HEK293 (cell line): Measurements from ENCODE around the gene KCNK4.

ENCODE experiments used
- CTCF ChIA-PET: fragments of 350-600 bp; formaldehyde crosslinking; extraction: SDS; loops from one replicate; lab custom pipeline; 2021; ENCODE audit warnings: antibody characterized with exemption; lab: Yijun Ruan, JAX
- POLR2A ChIA-PET: fragments of 300-600 bp; formaldehyde crosslinking; extraction: SDS; loops from one replicate; lab custom pipeline; 2020; ENCODE audit warnings: antibody characterized with exemption, inconsistent platforms; lab: Yijun Ruan, JAX
- H3K27ac ChIP-seq: fragments of 200-500 bp; sonication (Bioruptor generic); 2 replicates; pipeline ENCODE4 v1.5.1; 2014; ENCODE audit warnings: low read depth, low read length, control low read depth, inconsistent platforms; ENCODE audit errors: extremely low read depth
- H3K36me3 ChIP-seq, 2 experiments: fragments of 200-500 bp in 1 of 2; sonication (Bioruptor generic) in 1 of 2; 1 replicate in 1 of 2; 2 replicates in 1 of 2; pipeline ENCODE4 v1.5.1; 2014 to 2017; ENCODE audit warnings: inconsistent platforms in 2 of 2, low read length in 2 of 2; ENCODE audit not compliant: control insufficient read depth in 2 of 2, insufficient read depth in 1 of 2
- H3K4me1 ChIP-seq: fragments of 200-500 bp; sonication (Bioruptor generic); 2 replicates; pipeline ENCODE4 v1.5.1; 2014; ENCODE audit warnings: mild to moderate bottlenecking, low read length, inconsistent platforms; ENCODE audit not compliant: control insufficient read depth, insufficient read depth
- H3K4me3 ChIP-seq: 2 replicates; pipeline ENCODE4 v1.5.1; 2011; ENCODE audit warnings: low read depth, mild to moderate bottlenecking, control low read depth, low read length, moderate library complexity
- H3K9me3 ChIP-seq: fragments of 200-500 bp; sonication (Bioruptor generic); 2 replicates; pipeline ENCODE4 v1.5.1; 2014; ENCODE audit warnings: low read depth, low read length, inconsistent platforms; ENCODE audit not compliant: control insufficient read depth, insufficient read depth
- BCL11B ChIP-seq: fragments of 450-650 bp; formaldehyde crosslinking; IDR thresholded peaks from 2 replicates; pipeline ENCODE4 v1.5.1; 2016; ENCODE audit warnings: low read depth, missing biosample characterization, missing genetic modification characterization
- HOXA7 ChIP-seq: sonication (generic); formaldehyde crosslinking; IDR thresholded peaks from 2 replicates; pipeline ENCODE4 v1.8.1; 2022; ENCODE audit warnings: missing genetic modification reagents, borderline replicate concordance
- KLF1 ChIP-seq: fragments of 450-650 bp; formaldehyde crosslinking; IDR thresholded peaks from 2 replicates; pipeline ENCODE4 v1.5.1; 2016; ENCODE audit warnings: missing biosample characterization, missing genetic modification characterization
- KLF10 ChIP-seq: fragments of 450-650 bp; IDR thresholded peaks from 2 replicates; pipeline ENCODE4 v1.5.1; 2018; ENCODE audit warnings: missing biosample characterization, mild to moderate bottlenecking, missing genetic modification characterization
- SP3 ChIP-seq: fragments of 450-650 bp; formaldehyde crosslinking; IDR thresholded peaks from 2 replicates; pipeline ENCODE4 v1.5.1; 2016; ENCODE audit warnings: missing biosample characterization, missing genetic modification characterization
- WT1 ChIP-seq: fragments of 450-650 bp; formaldehyde crosslinking; IDR thresholded peaks from 2 replicates; pipeline ENCODE4 v1.5.1; 2016; ENCODE audit warnings: missing biosample characterization, missing genetic modification characterization
- ZBTB17 ChIP-seq: fragments of 450-650 bp; formaldehyde crosslinking; IDR thresholded peaks from 2 replicates; pipeline ENCODE4 v1.5.1; 2016; ENCODE audit warnings: missing biosample characterization, missing genetic modification characterization
- ZEB2 ChIP-seq: fragments of 450-650 bp; formaldehyde crosslinking; IDR thresholded peaks from 2 replicates; pipeline ENCODE4 v1.5.1; 2016; ENCODE audit warnings: missing biosample characterization, missing genetic modification characterization
- ZNF223 ChIP-seq: fragments of 450-650 bp; formaldehyde crosslinking; IDR thresholded peaks from 2 replicates; pipeline ENCODE4 v1.5.1; 2016; ENCODE audit warnings: missing biosample characterization, missing genetic modification characterization
- ZNF391 ChIP-seq: fragments of 450-650 bp; formaldehyde crosslinking; IDR thresholded peaks from 2 replicates; pipeline ENCODE4 v1.5.1; 2016; ENCODE audit warnings: low read depth, missing biosample characterization, missing genetic modification characterization, borderline replicate concordance
- ZNF423 ChIP-seq: fragments of 450-650 bp; formaldehyde crosslinking; IDR thresholded peaks from 2 replicates; pipeline ENCODE4 v1.5.1; 2016; ENCODE audit warnings: missing biosample characterization, missing genetic modification characterization
- ZNF48 ChIP-seq: fragments of 450-650 bp; formaldehyde crosslinking; IDR thresholded peaks from 2 replicates; pipeline ENCODE4 v1.5.1; 2016; ENCODE audit warnings: missing biosample characterization, missing genetic modification characterization
- ZNF501 ChIP-seq: fragments of 450-650 bp; formaldehyde crosslinking; IDR thresholded peaks from 2 replicates; pipeline ENCODE4 v1.5.1; 2016; ENCODE audit warnings: missing biosample characterization, missing genetic modification characterization
- ZNF521 ChIP-seq: fragments of 450-650 bp; formaldehyde crosslinking; IDR thresholded peaks from 2 replicates; pipeline ENCODE4 v1.5.1; 2017; ENCODE audit warnings: missing biosample characterization, mild to moderate bottlenecking, missing genetic modification characterization
- ZNF548 ChIP-seq: fragments of 450-650 bp; formaldehyde crosslinking; IDR thresholded peaks from 2 replicates; pipeline ENCODE4 v1.5.1; 2016; ENCODE audit warnings: missing biosample characterization, missing genetic modification characterization
- ZNF791 ChIP-seq: fragments of 450-650 bp; formaldehyde crosslinking; IDR thresholded peaks from 2 replicates; pipeline ENCODE4 v1.5.1; 2016; ENCODE audit warnings: missing biosample characterization, missing genetic modification characterization
- ZSCAN16 ChIP-seq: fragments of 450-650 bp; formaldehyde crosslinking; IDR thresholded peaks from 2 replicates; pipeline ENCODE4 v1.5.1; 2016; ENCODE audit warnings: missing biosample characterization, missing genetic modification characterization
- ZSCAN30 ChIP-seq: fragments of 450-650 bp; IDR thresholded peaks from 2 replicates; pipeline ENCODE4 v1.5.1; 2018; ENCODE audit warnings: missing biosample characterization, mild to moderate bottlenecking, missing genetic modification characterization, moderate library complexity
- TF ChIP-seq, protein P1 (sequence below): fragments of 450-650 bp; formaldehyde crosslinking; IDR thresholded peaks from 2 replicates; pipeline ENCODE4 v1.5.1; 2016; ENCODE audit warnings: missing biosample characterization, missing genetic modification characterization, borderline replicate concordance
- TF ChIP-seq, protein P2 (sequence below): fragments of 450-650 bp; formaldehyde crosslinking; IDR thresholded peaks from 2 replicates; pipeline ENCODE4 v1.5.1; 2016; ENCODE audit warnings: missing biosample characterization, missing genetic modification characterization
- TF ChIP-seq, protein P3 (sequence below): fragments of 450-650 bp; formaldehyde crosslinking; IDR thresholded peaks from 2 replicates; pipeline ENCODE4 v1.5.0; 2017; ENCODE audit warnings: missing biosample characterization, missing genetic modification characterization, borderline replicate concordance

Gene KCNK4

DNA sequence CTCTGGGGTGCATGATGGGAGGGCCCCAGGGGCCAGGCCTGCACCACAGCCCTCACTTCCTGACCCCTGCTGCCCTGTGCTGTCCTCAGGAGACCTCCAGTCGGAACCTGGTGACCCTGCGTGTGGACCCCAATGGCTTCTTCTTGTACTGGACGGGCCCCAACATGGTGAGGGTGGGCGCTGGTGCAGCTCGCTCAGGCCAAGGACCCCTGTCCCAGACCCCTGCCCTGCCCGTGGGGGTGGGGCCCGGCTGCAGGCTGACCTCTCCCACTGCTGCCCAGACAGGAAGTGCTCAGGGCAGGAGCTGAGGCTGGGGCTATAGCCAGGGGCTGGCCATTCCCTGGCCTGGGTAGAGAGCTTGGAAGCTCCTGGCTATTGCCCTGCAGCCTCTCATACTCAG lies 36.8 kb upstream of the KCNK4 start:
- no peak overlapping the region for H3K27ac ChIP-seq
- no peaks in the 10 kb centered on the region for H3K9me3 ChIP-seq
- peaks cover 0 to 41% of the 10 kb centered on the region in 2 experiments; a peak in 2 of 3 replicates for H3K36me3 ChIP-seq
- CTCF ChIA-PET = interaction anchor here (1.9 kb wide), 1 partner anchor 8 kb away, joined by 5 read pairs; the partner anchor contains the start of gene PPP1R14B
- no peak overlapping the region for H3K4me3 ChIP-seq
- POLR2A ChIA-PET = interaction anchor here (1.0 to 1.6 kb wide), 4 partner anchors 13 to 69 kb away, joined by 3 to 4 read pairs (median 3); partner anchors contain the start of genes FKBP2 and STIP1
- TF ChIP-seq ZNF791 (no peak), ZEB2 (tag by site-specific recombination) (no peak), WT1 (tag by site-specific recombination) (no peak), ZNF501 (no peak)
- peaks cover 10% of the 10 kb centered on the region for H3K4me1 ChIP-seq

DNA sequence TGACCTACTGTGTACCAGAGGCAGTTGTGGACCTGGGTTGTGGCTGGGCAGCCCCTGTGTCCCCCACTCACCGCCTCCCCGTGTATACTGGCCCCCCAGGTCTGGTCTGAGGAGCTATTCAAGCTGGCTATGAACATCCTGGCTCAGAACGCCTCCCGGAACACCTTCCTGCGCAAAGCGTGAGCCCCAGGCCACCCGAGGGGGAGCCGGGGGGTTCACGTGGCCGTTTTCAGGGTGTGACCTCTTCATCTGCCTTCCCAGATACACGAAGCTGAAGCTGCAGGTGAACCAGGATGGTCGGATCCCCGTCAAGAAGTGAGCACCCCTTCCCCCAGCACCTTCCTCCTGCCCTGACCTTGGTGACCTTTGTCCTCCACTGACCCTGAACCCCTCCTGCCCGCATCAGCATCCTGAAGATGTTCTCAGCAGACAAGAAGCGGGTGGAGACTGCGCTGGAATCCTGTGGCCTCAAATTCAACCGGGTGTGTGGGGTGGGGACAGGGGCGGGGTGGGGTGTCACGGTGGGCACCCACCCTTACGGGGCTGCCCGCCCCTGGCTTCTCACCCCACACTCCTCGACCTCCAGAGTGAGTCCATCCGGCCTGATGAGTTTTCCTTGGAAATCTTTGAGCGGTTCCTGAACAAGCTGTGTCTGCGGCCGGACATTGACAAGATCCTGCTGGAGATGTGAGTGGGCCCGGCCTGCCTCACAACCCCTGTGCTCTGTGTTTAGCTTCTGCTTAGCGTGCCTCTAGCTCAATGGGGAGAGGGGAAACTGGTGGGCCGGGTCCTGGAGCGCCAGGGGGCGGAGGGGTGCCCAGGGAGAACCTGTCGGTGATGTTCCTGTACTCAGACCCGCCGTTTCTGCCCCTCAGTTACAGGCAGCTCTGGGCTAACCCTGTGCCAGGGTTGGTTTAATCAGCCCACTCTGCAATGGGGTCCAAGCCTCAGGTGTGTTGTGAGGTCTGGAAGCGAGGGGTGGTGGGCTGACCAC lies 35.7 kb upstream of the KCNK4 start:
- H3K36me3 ChIP-seq = peaks cover 0 to 52% of the 10 kb centered on the region in 2 experiments; a peak in 2 of 3 replicates
- CTCF ChIA-PET = interaction anchor here (0.6 to 1.9 kb wide), 9 partner anchors 9 to 1967 kb away, joined by 3 to 5 read pairs (median 3); partner anchors contain the start of gene PPP1R14B
- no peak overlapping the region for H3K4me3 ChIP-seq
- peaks cover 10% of the 10 kb centered on the region for H3K4me1 ChIP-seq
- no peak overlapping the region for H3K27ac ChIP-seq
- POLR2A ChIA-PET = interaction anchor here (0.9 to 1.6 kb wide), 6 partner anchors 11 to 16 kb away, joined by 3 to 6 read pairs (median 3); no protein-coding TSS in a partner anchor
- TF ChIP-seq ZSCAN16 (no peak), ZNF48 (tag by site-specific recombination) (no peak), ZNF423 (tag by site-specific recombination) (no peak), HOXA7 (CRISPR knock-in tag) (no peak), ZSCAN30 (tag by site-specific recombination) (no peak), ZNF223 (no peak), SP3 (tag by site-specific recombination) (no peak), ZNF791 (no peak), ZNF391 (tag by site-specific recombination) (no peak), KLF10 (tag by site-specific recombination) (no peak), ZBTB17 (no peak), BCL11B (tag by site-specific recombination) (peak; percentile 74; the same call in 1 of the 2 replicates), KLF1 (tag by site-specific recombination) (peak; percentile 96), ZNF548 (tag by site-specific recombination) (no peak), ZNF521 (tag by site-specific recombination) (no peak)
- TF ChIP-seq, protein P1, sequence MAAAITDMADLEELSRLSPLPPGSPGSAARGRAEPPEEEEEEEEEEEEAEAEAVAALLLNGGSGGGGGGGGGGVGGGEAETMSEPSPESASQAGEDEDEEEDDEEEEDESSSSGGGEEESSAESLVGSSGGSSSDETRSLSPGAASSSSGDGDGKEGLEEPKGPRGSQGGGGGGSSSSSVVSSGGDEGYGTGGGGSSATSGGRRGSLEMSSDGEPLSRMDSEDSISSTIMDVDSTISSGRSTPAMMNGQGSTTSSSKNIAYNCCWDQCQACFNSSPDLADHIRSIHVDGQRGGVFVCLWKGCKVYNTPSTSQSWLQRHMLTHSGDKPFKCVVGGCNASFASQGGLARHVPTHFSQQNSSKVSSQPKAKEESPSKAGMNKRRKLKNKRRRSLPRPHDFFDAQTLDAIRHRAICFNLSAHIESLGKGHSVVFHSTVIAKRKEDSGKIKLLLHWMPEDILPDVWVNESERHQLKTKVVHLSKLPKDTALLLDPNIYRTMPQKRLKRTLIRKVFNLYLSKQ (tag by site-specific recombination) = no peak
- TF ChIP-seq, protein P2, sequence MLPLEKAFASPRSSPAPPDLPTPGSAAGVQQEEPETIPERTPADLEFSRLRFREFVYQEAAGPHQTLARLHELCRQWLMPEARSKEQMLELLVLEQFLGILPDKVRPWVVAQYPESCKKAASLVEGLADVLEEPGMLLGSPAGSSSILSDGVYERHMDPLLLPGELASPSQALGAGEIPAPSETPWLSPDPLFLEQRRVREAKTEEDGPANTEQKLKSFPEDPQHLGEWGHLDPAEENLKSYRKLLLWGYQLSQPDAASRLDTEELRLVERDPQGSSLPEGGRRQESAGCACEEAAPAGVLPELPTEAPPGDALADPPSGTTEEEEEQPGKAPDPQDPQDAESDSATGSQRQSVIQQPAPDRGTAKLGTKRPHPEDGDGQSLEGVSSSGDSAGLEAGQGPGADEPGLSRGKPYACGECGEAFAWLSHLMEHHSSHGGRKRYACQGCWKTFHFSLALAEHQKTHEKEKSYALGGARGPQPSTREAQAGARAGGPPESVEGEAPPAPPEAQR (tag by site-specific recombination) = no peak
- TF ChIP-seq, protein P3, sequence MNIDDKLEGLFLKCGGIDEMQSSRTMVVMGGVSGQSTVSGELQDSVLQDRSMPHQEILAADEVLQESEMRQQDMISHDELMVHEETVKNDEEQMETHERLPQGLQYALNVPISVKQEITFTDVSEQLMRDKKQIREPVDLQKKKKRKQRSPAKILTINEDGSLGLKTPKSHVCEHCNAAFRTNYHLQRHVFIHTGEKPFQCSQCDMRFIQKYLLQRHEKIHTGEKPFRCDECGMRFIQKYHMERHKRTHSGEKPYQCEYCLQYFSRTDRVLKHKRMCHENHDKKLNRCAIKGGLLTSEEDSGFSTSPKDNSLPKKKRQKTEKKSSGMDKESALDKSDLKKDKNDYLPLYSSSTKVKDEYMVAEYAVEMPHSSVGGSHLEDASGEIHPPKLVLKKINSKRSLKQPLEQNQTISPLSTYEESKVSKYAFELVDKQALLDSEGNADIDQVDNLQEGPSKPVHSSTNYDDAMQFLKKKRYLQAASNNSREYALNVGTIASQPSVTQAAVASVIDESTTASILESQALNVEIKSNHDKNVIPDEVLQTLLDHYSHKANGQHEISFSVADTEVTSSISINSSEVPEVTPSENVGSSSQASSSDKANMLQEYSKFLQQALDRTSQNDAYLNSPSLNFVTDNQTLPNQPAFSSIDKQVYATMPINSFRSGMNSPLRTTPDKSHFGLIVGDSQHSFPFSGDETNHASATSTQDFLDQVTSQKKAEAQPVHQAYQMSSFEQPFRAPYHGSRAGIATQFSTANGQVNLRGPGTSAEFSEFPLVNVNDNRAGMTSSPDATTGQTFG (tag by site-specific recombination) = no peak
- H3K9me3 ChIP-seq = no peaks in the 10 kb centered on the region
